Choroid plexus epithelial cell (primary cell): ENCODE measurements around the gene UVSSA.
"Not testable (repeated sequence)": the region's sequence is repeated elsewhere in the genome, so short reads cannot be mapped to it uniquely, and the experiment has no call there.

ENCODE experiments used
- DNase-seq: peaks from one replicate; pipeline ENCODE4 v3.0.0-alpha.2; 2010; ENCODE audit warnings: low read depth
- H3K4me3 ChIP-seq: 2 replicates; pipeline ENCODE4 v1.5.1; 2011; ENCODE audit warnings: low read depth, mild to moderate bottlenecking, control low read depth, low read length, moderate library complexity
- TF ChIP-seq, protein P1 (sequence below): conservative IDR thresholded peaks from 2 replicates; pipeline ENCODE4 v1.5.1; 2011; ENCODE audit warnings: low read depth, mild to moderate bottlenecking, control low read depth, inconsistent platforms, low read length, moderate library complexity

Gene UVSSA

DNA sequence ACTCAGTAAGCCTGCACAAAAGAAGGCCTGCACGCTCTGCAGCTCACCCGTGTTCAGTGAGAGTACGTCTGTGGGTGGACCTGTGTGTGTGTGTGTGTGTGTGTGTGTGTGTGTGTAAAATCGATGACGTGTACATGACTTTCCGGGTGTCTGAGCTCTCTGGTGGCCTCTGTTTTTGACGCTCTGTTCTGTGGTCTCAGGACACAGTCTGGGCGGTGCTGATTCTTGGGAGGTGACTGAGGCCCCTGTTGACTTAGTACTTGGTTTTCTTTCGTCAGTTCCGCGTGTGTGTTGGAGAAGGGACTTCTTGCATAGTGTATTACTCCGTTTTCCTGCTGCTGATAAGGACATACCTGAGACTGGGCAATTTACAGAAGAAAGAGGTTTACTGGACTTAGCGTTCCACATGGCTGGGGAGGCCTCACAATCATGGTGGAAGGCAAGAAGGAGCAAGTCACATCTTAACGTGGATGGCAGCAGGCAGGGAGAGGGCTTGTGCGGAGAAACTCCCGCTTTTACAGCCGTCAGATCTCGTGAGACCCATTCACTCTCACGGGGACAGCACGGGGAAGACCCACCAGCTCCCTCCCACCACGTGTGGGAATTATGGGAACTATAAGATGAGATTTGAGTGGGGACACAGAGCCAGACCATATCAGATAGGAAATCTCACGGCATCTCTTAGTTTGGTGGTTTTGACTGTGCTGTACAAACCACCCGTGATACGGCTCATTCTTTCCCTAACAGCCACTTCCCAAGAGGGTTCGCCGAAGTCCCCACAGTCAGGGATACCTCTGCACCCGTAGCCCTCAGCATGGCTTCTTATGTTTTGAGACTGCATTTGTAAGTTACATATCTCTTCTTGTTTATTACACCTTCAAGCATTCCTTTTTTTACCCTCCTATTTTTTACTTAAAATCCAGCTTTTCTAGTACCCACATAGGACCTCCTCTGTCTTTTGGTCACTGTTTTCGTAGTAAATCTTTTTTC lies 24.5 kb downstream of the UVSSA start:
- TF ChIP-seq, protein P1, sequence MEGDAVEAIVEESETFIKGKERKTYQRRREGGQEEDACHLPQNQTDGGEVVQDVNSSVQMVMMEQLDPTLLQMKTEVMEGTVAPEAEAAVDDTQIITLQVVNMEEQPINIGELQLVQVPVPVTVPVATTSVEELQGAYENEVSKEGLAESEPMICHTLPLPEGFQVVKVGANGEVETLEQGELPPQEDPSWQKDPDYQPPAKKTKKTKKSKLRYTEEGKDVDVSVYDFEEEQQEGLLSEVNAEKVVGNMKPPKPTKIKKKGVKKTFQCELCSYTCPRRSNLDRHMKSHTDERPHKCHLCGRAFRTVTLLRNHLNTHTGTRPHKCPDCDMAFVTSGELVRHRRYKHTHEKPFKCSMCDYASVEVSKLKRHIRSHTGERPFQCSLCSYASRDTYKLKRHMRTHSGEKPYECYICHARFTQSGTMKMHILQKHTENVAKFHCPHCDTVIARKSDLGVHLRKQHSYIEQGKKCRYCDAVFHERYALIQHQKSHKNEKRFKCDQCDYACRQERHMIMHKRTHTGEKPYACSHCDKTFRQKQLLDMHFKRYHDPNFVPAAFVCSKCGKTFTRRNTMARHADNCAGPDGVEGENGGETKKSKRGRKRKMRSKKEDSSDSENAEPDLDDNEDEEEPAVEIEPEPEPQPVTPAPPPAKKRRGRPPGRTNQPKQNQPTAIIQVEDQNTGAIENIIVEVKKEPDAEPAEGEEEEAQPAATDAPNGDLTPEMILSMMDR = no peak
- no peak for DNase-seq
- no peak overlapping the region for H3K4me3 ChIP-seq

DNA sequence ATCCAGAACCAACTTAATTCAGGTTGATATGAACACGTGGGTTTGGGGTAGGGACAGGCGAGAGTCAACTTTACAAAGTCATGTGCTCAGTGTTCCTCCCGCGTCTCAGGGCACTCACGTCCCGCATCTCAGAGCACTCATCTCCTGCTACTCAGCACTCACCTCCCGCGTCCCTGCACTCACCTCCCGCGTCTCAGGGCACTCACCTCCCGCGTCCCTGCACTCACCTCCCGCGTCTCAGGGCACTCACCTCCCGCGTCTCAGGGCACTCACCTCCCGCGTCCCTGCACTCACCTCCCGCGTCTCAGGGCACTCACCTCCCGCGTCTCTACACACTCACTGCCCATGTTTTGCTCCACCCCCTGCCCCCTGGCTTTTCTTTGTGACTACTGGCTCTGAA lies 25.6 kb downstream of the UVSSA start:
- not testable (repeated sequence) for DNase-seq, H3K4me3 ChIP-seq

DNA sequence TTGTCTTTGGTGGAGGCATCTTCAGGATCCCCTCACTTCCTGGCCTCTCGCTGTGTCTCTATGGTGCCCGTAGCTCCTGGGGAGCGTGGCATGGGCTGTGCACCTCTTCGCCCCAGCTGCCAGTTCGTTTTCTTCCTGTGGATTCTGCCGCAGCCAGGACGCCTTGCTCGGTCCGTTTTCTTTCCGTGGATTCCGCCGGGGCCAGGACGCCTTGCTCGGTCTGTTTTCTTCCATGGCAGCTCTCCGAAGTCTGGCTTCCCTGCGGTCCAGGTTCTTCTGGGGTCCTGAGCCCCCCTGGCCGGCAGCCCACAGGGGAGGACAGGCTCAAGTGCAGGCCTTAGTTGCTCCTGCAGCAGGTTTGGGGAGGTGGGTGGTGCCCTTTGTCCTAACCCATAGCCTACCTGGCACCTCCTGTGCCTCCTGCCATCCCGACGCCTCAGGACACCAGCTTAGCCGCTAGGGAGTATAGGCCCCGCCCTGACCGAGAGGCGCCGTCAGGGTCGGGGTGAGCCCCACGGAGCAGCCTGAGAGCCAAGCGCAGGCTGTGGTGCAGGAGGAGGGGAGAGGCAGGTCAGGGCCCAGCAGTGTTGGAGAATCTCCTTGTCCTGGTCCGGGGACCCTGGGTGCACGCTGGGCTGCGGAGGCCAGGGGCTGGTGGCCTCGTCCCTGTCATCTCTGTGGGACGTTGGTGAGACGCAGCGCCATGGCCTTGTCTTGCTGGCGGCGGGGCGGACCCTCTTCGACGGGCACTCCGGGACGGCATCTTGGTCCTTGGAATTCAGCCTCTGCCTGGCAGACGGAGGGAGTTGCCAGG lies 27.1 kb downstream of the UVSSA start:
- TF ChIP-seq, protein P1 = no peak
- DNase-seq = no peak
- no peak overlapping the region for H3K4me3 ChIP-seq

DNA sequence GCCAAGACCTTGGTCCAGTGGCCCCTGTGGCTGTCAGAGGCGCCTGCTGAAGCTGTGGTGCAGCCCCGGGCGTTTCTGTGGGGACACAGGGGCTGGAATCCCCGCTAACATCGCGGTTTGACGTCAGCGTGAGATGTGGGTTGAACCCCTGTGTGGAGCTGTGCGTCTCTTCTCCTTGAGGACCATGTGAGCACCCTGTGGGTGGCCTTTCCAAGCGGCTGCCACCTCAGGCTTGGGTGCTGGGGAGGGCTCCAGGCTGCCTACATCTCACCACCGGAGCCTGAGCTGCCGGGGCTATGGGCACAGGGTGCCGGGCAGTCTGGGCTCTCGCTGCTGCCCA lies 27.7 kb downstream of the UVSSA start:
- no peak overlapping the region for H3K4me3 ChIP-seq
- DNase-seq = no peak
- TF ChIP-seq, protein P1 = no peak

DNA sequence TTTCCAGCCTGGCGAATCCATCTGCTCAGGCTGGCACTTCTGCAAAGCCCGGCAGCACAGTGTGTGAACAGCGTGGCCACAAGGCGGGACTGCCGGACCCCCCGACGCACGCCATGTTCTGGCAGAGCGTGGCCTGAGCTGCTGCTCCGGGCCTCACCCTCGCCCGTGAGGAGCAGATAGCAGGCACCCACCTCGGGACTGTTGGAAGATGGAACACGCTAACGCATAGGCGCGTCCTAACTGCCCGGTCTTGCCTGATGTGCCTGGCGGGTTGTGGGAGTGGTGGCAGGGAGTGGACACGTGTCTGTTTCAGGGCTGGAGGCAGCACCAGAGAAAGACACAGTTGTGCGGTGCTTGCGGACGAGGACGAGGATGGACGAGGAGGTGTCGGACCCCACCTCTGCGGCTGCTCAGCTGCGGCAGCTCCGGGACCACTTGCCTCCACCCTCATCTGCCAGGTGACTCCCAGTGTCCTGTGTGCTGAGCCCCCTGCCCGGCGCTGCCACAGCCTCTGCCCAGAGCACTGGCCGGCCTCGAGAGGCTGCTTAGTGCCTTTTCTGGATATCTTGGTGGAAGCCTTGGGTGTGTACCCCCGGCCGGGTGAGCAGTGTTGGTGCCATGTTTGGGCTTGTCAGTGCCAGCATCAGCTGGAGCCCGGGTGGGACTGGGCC lies 28.2 kb downstream of the UVSSA start:
- TF ChIP-seq, protein P1 = no peak
- H3K4me3 ChIP-seq = no peak overlapping the region
- no peak for DNase-seq

DNA sequence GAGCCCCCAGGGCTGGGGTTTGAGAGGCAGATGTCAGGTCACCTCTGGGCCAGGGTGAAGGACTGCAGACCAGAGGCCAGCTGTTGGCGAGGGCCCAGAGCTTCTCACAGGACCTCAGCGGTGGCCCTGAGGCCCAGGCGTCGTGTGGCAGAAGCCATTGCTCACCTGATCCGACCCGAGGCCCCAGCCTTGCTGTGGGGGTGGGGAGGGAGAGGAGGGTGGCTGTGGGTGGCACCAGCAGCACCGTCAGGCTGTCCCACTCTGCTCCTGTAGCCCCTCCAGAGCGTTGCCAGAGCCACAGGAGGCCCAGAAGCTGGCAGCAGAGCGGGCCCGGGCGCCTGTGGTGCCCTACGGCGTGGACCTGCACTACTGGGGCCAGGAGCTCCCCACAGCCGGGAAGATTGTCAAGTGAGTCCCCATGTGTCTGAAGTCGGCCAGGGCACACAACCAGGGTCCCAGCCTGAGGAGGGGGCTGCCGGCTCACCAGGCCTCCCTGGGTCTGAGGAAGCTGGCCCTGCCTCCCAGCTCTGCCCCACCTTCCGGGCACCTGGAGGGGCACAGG lies 28.8 kb downstream of the UVSSA start:
- TF ChIP-seq, protein P1 = no peak
- no peak for DNase-seq
- H3K4me3 ChIP-seq = no peak overlapping the region

DNA sequence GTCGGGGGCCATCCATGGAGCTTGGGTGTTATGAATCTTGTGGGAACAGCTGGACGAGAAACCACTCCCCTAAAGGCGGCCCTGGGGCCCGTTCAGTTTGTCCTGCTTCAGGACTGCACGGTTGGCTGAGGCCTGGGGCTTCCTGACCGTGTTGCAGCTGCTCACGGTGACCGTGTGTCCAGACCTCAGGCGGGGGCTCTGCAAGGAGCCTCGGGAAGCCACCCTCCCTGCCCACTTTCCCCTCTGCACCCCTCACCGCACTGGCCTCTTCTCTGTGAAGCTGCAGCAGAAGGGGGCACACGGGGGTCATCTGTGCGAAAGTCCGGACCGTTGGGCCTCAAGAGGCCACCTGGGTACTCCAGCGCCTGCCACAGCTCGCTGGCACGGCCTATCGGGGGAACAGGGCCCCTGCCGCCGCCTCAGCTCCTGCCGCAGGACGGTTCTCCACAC lies 29.4 kb downstream of the UVSSA start:
- TF ChIP-seq, protein P1 = no peak
- DNase-seq = no peak
- H3K4me3 ChIP-seq = no peak overlapping the region
